Activated naive CD8-positive, alpha-beta T cell (primary cell): ENCODE results near the gene BCL6B.

ENCODE experiments used
- H3K27ac Mint-ChIP-seq: one replicate; pipeline ENCODE4 v1.8.0; 2021; ENCODE audit warnings: mixed read lengths
- H3K27me3 Mint-ChIP-seq: one replicate; pipeline ENCODE4 v1.8.0; 2021; ENCODE audit warnings: mixed read lengths
- H3K36me3 Mint-ChIP-seq: one replicate; pipeline ENCODE4 v1.8.0; 2021; ENCODE audit warnings: mixed read lengths
- H3K4me1 Mint-ChIP-seq: one replicate; pipeline ENCODE4 v1.8.0; 2021; ENCODE audit warnings: low read depth, mixed read lengths
- H3K4me3 Mint-ChIP-seq: one replicate; pipeline ENCODE4 v1.8.0; 2021; ENCODE audit warnings: mild to moderate bottlenecking, mixed read lengths
- H3K9me3 Mint-ChIP-seq: one replicate; pipeline ENCODE4 v1.8.0; 2021; ENCODE audit warnings: low read depth, mixed read lengths

Gene BCL6B

GRCh38 chr17:7001318-7001961, 21.4 kb upstream of the BCL6B start:
- Mint-ChIP-seq H3K4me1 (peaks cover 14% of the 10 kb centered on the region), H3K27ac (no peak overlapping the region), H3K4me3 (no peak overlapping the region), H3K36me3 (peaks cover 21% of the 10 kb centered on the region), H3K27me3 (no peaks in the 10 kb centered on the region), H3K9me3 (no peaks in the 10 kb centered on the region)

- Mint-ChIP-seq H3K4me1 (peaks cover 16% of the 10 kb centered on the region), H3K36me3 (peaks cover 18% of the 10 kb centered on the region), H3K4me3 (no peak overlapping the region), H3K27ac (no peak overlapping the region), H3K27me3 (no peaks in the 10 kb centered on the region), H3K9me3 (no peaks in the 10 kb centered on the region)
Measured at GRCh38 chr17:7002288-7003047, 20.4 kb upstream of the BCL6B start.

- H3K36me3 Mint-ChIP-seq = peaks cover 14% of the 10 kb centered on the region
- H3K4me1 Mint-ChIP-seq = peaks cover 18% of the 10 kb centered on the region
- H3K27ac Mint-ChIP-seq = no peak overlapping the region
- H3K27me3 Mint-ChIP-seq = no peaks in the 10 kb centered on the region
- H3K4me3 Mint-ChIP-seq = no peak overlapping the region
- no peaks in the 10 kb centered on the region for H3K9me3 Mint-ChIP-seq
Measured at GRCh38 chr17:7003745-7004144, 19.1 kb upstream of the BCL6B start.

- Mint-ChIP-seq H3K4me1 (peaks cover 23% of the 10 kb centered on the region), H3K9me3 (no peaks in the 10 kb centered on the region), H3K36me3 (peaks cover 10% of the 10 kb centered on the region), H3K27me3 (no peaks in the 10 kb centered on the region), H3K4me3 (no peak overlapping the region), H3K27ac (no peak overlapping the region)
Measured at GRCh38 chr17:7004398-7005253, 18.2 kb upstream of the BCL6B start.

GRCh38 chr17:7005716-7006115, 17.1 kb upstream of the BCL6B start:
- Mint-ChIP-seq H3K36me3 (peaks cover 8% of the 10 kb centered on the region), H3K4me1 (peaks cover 33% of the 10 kb centered on the region), H3K27me3 (no peaks in the 10 kb centered on the region), H3K27ac (no peak overlapping the region), H3K4me3 (no peak overlapping the region), H3K9me3 (no peaks in the 10 kb centered on the region)

- peaks cover 3% of the 10 kb centered on the region for H3K36me3 Mint-ChIP-seq
- no peaks in the 10 kb centered on the region for H3K9me3 Mint-ChIP-seq
- peak overlapping the region; percentile 50 for H3K27ac Mint-ChIP-seq
- H3K27me3 Mint-ChIP-seq = no peaks in the 10 kb centered on the region
- peaks cover 41% of the 10 kb centered on the region for H3K4me1 Mint-ChIP-seq
- no peak overlapping the region for H3K4me3 Mint-ChIP-seq
Measured at GRCh38 chr17:7007143-7007542, 15.7 kb upstream of the BCL6B start.

GRCh38 chr17:7010523-7010922, 12.3 kb upstream of the BCL6B start:
- H3K27ac Mint-ChIP-seq = peak overlapping the region; percentile 50
- H3K27me3 Mint-ChIP-seq = no peaks in the 10 kb centered on the region

GRCh38 chr17:7011415-7011814, 11.4 kb upstream of the BCL6B start:
- H3K27me3 Mint-ChIP-seq = no peaks in the 10 kb centered on the region
- peaks cover 55% of the 10 kb centered on the region for H3K4me1 Mint-ChIP-seq
- H3K4me3 Mint-ChIP-seq = peak overlapping the region; percentile 97
- H3K9me3 Mint-ChIP-seq = no peaks in the 10 kb centered on the region
- H3K27ac Mint-ChIP-seq = peak overlapping the region; percentile 99
- H3K36me3 Mint-ChIP-seq = peaks cover 5% of the 10 kb centered on the region

More at GRCh38 chr17:7010523-7010922, 12.3 kb upstream of the BCL6B start:
- Mint-ChIP-seq H3K9me3 (no peaks in the 10 kb centered on the region), H3K4me1 (peaks cover 46% of the 10 kb centered on the region), H3K36me3 (peaks cover 3% of the 10 kb centered on the region), H3K4me3 (peak overlapping the region; percentile 97)

GRCh38 chr17:7011942-7012254, 11.0 kb upstream of the BCL6B start:
- H3K36me3 Mint-ChIP-seq = peaks cover 5% of the 10 kb centered on the region
- no peaks in the 10 kb centered on the region for H3K9me3 Mint-ChIP-seq
- H3K4me1 Mint-ChIP-seq = peaks cover 60% of the 10 kb centered on the region
- no peaks in the 10 kb centered on the region for H3K27me3 Mint-ChIP-seq
- H3K27ac Mint-ChIP-seq = peak overlapping the region; percentile 99
- H3K4me3 Mint-ChIP-seq = peak overlapping the region; percentile 97

- Mint-ChIP-seq H3K27ac (peak overlapping the region; percentile 99), H3K9me3 (no peaks in the 10 kb centered on the region), H3K27me3 (no peaks in the 10 kb centered on the region), H3K36me3 (peaks cover 8% of the 10 kb centered on the region), H3K4me3 (peak overlapping the region; percentile 97), H3K4me1 (peaks cover 64% of the 10 kb centered on the region)
Measured at GRCh38 chr17:7014261-7014994, 8.4 kb upstream of the BCL6B start.

GRCh38 chr17:7014995-7015958, 7.6 kb upstream of the BCL6B start:
- peak overlapping the region; percentile 91 for H3K4me3 Mint-ChIP-seq
- peaks cover 8% of the 10 kb centered on the region for H3K36me3 Mint-ChIP-seq
- H3K27ac Mint-ChIP-seq = peak overlapping the region; percentile 95
- H3K4me1 Mint-ChIP-seq = peaks cover 58% of the 10 kb centered on the region
- H3K9me3 Mint-ChIP-seq = no peaks in the 10 kb centered on the region
- H3K27me3 Mint-ChIP-seq = no peaks in the 10 kb centered on the region

GRCh38 chr17:7016418-7016817, 6.4 kb upstream of the BCL6B start:
- Mint-ChIP-seq H3K4me1 (peaks cover 51% of the 10 kb centered on the region), H3K27ac (peak overlapping the region; percentile 95), H3K4me3 (peak overlapping the region; percentile 91), H3K27me3 (no peaks in the 10 kb centered on the region), H3K9me3 (no peaks in the 10 kb centered on the region), H3K36me3 (peaks cover 8% of the 10 kb centered on the region)

- Mint-ChIP-seq H3K27ac (peak overlapping the region; percentile 34), H3K9me3 (no peaks in the 10 kb centered on the region), H3K4me1 (peaks cover 50% of the 10 kb centered on the region), H3K4me3 (peak overlapping the region; percentile 46), H3K27me3 (no peaks in the 10 kb centered on the region), H3K36me3 (peaks cover 8% of the 10 kb centered on the region)
Measured at GRCh38 chr17:7016886-7017826, 5.7 kb upstream of the BCL6B start.
